Thyroid gland (tissue), 4 donors: ENCODE data around the gene PIK3R6. TPM values are rescaled to one million over a fixed set of nuclear protein-coding genes. Genes with fewer than 3 reads are reported as not detected.
A peak's percentile ranks its signal among the peaks of the same experiment; 100 is the strongest.

Experiments
- DNase-seq, 2 donors: peaks; one replicate each; pipeline ENCODE4 v3.0.0-alpha.2; 2019
- H3K27ac ChIP-seq, 3 donors: fragments of 200-600 bp; sonication (generic); 1 replicate in 2 of 3; 2 replicates in 1 of 3; pipeline ENCODE4 v1.5.1; 2016 to 2019; ENCODE audit warnings: mild to moderate bottlenecking in 1 of 3, moderate library complexity in 1 of 3
- H3K27me3 ChIP-seq: fragments of 200-600 bp; sonication (generic); one replicate; pipeline ENCODE4 v1.5.1; 2019
- H3K36me3 ChIP-seq, 2 donors: fragments of 200-600 bp; sonication (generic); one replicate each; pipeline ENCODE4 v1.5.1; 2016 to 2019
- H3K4me1 ChIP-seq, 2 donors: fragments of 200-600 bp; sonication (generic); one replicate each; pipeline ENCODE4 v1.5.1; 2017 to 2019
- H3K4me3 ChIP-seq, 3 donors: fragments of 200-600 bp; sonication (generic); replicated peaks in 1 of 3; 1 replicate in 2 of 3; 2 replicates in 1 of 3; pipeline ENCODE4 v1.5.1; 2016; ENCODE audit warnings: mild to moderate bottlenecking in 1 of 3
- H3K9me3 ChIP-seq: fragments of 200-600 bp; sonication (generic); one replicate; pipeline ENCODE4 v1.5.1; 2017
- CTCF ChIP-seq, 6 experiments: fragments of 200-600 bp in 3 of 6; fragments of 450-650 bp in 3 of 6; sonication (generic) in 3 of 6; IDR thresholded peaks; one replicate each; pipeline ENCODE4 v1.5.1; 2016 to 2019; ENCODE audit warnings: antibody characterized with exemption in 6 of 6, mild to moderate bottlenecking in 2 of 6, inconsistent platforms in 1 of 6, moderate library complexity in 1 of 6
- POLR2A ChIP-seq, 2 donors: fragments of 450-650 bp; IDR thresholded peaks; one replicate each; pipeline ENCODE4 v1.6.1; 2017; ENCODE audit warnings: antibody characterized with exemption in 2 of 2, mild to moderate bottlenecking in 2 of 2, moderate library complexity in 1 of 2
- WGBS, 2 donors: methylation state at CpG; one replicate each; pipeline ENCODE4 v1.1.5; 2017; 5-methylcytosine and 5-hydroxymethylcytosine counted together
- intact Hi-C: fragments of 100-400 bp; cut with DNase I; formaldehyde crosslinking; loops from one replicate; pipeline ENCODE4 v1.15.1; 2023
- total RNA-seq, 4 donors: library from RNA; depleted of rRNA; stranded (reverse); fragments of >200 nt; gene quantifications; one replicate each; pipeline ENCODE4 v1.2.3, GENCODE V29; 2016

Gene PIK3R6
- total RNA-seq, 4 donors from 2014 or later = 0.22 TPM; not detected in 3

DNA sequence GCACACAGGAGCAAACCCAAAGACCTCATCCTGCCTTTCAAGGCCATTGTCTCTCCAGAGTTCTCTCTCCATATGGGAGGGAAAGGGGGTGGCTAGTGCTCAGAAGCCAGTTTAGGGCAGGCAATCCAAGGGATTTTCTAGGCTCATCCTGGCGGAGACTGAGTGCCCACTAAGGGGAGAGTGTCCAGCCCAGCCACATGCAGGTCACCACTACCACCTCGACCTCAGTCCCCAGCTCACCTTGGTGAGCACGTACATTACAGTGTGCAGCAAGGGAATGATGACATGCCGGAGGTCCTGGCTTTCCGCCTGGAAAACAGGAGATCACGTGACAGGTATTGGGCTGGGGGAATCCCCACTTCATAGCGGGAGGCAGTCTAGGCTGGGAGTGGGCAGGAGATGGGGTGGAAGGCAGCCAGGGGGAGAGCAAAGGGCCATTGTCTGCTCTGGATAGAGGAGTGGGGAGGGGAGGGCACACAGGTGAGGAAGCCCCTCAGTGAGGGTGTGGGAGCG, 29.9 kb downstream of the PIK3R6 start:
- no peak overlapping the region for H3K4me3 ChIP-seq
- H3K36me3 ChIP-seq = no peaks in the 10 kb centered on the region
- peaks cover 4 to 9% of the 10 kb centered on the region in 2 donors for H3K4me1 ChIP-seq
- no peak overlapping the region for H3K27ac ChIP-seq
- intact Hi-C loops = no loop called here
- DNase-seq = peak; percentile 76 to 81
- no peaks in the 10 kb centered on the region for H3K9me3 ChIP-seq
- TF ChIP-seq POLR2A (IDR thresholded peaks at IDR 0.05) (no peak), CTCF (IDR thresholded peaks at IDR 0.05) (no peak)
- H3K27me3 ChIP-seq = no peaks in the 10 kb centered on the region
- 27 to 30% methylated on average over 6 to 8 of the region's 8 CpGs for WGBS, 2 donors

- peaks cover 4 to 7% of the 10 kb centered on the region in 2 donors for H3K4me1 ChIP-seq
- TF ChIP-seq CTCF (IDR thresholded peaks at IDR 0.05) (no peak), POLR2A (IDR thresholded peaks at IDR 0.05) (no peak)
- H3K36me3 ChIP-seq = no peaks in the 10 kb centered on the region
- no peak overlapping the region for H3K27ac ChIP-seq
- no peaks in the 10 kb centered on the region for H3K27me3 ChIP-seq
- H3K4me3 ChIP-seq = no peak overlapping the region
- DNase-seq = no peak
- intact Hi-C loops = no loop called here
- 84 to 85% methylated on average over 15 of the region's 15 CpGs for WGBS, 2 donors
- H3K9me3 ChIP-seq = no peaks in the 10 kb centered on the region
Observed at GRCh38 chr17:8836821-8837562, 30.5 kb downstream of the PIK3R6 start.

GRCh38 chr17:8835631-8836364, 31.7 kb downstream of the PIK3R6 start:
- H3K36me3 ChIP-seq = no peaks in the 10 kb centered on the region
- intact Hi-C loops = no loop called here
- no peak overlapping the region for H3K4me3 ChIP-seq
- peaks cover 4 to 7% of the 10 kb centered on the region in 2 donors for H3K4me1 ChIP-seq
- no peaks in the 10 kb centered on the region for H3K9me3 ChIP-seq
- TF ChIP-seq POLR2A (IDR thresholded peaks at IDR 0.05) (no peak), CTCF (IDR thresholded peaks at IDR 0.05) (no peak)
- no peak overlapping the region for H3K27ac ChIP-seq
- no peak for DNase-seq
- H3K27me3 ChIP-seq = no peaks in the 10 kb centered on the region
- WGBS, 2 donors = 93 to 95% methylated on average over 6 of the region's 6 CpGs

GRCh38 chr17:8835106-8835505, 32.4 kb downstream of the PIK3R6 start:
- no peak for TF ChIP-seq CTCF (IDR thresholded peaks at IDR 0.05)
- TF ChIP-seq POLR2A (IDR thresholded peaks at IDR 0.05) = no peak
- no peaks in the 10 kb centered on the region for H3K27me3 ChIP-seq
- WGBS, 2 donors = 85 to 91% methylated on average over 14 of the region's 14 CpGs
- intact Hi-C loops = no loop called here
- H3K9me3 ChIP-seq = no peaks in the 10 kb centered on the region
- no peak for DNase-seq
- H3K4me1 ChIP-seq = peaks cover 4 to 7% of the 10 kb centered on the region in 2 donors
- no peak overlapping the region for H3K27ac ChIP-seq
- no peak overlapping the region for H3K4me3 ChIP-seq
- H3K36me3 ChIP-seq = no peaks in the 10 kb centered on the region
